Stimulated activated CD8-positive, alpha-beta memory T cell treated with anti-CD3 and anti-CD28 coated beads, Interleukin-7, amount 100 ng/mL, for 48 hours (primary cell): ENCODE measurements around the gene MTOR.
"Not testable (repeated sequence)": the region's sequence is repeated elsewhere in the genome, so short reads cannot be mapped to it uniquely, and the experiment has no call there.

Experiments
- DNase-seq, 2 donors: peaks; one replicate each; pipeline ENCODE4 v3.0.0-alpha.2; 2020; ENCODE audit warnings: low read depth in 1 of 2; ENCODE audit errors: extremely low read depth in 1 of 2

The MTOR gene

GRCh38 chr1:11187000-11187399, 75.4 kb downstream of the MTOR start:
- no peak for DNase-seq

GRCh38 chr1:11184973-11185372, 77.4 kb downstream of the MTOR start:
- DNase-seq: no peak

- no peak for DNase-seq
These were observed 79.5 kb downstream of the MTOR start for GRCh38 chr1:11182884-11183283.

- no peak for DNase-seq
These were observed 82.0 kb downstream of the MTOR start for GRCh38 chr1:11180342-11180744.

- not testable (repeated sequence) for DNase-seq
These were observed 82.6 kb downstream of the MTOR start for GRCh38 chr1:11179749-11180148.

- DNase-seq: no peak
These were observed 83.2 kb downstream of the MTOR start for GRCh38 chr1:11179125-11179524.

GRCh38 chr1:11178021-11179015, 84.0 kb downstream of the MTOR start:
- DNase-seq: no peak

- DNase-seq: no peak
These were observed 86.2 kb downstream of the MTOR start for GRCh38 chr1:11176081-11176706.

GRCh38 chr1:11175461-11175860, 86.9 kb downstream of the MTOR start:
- no peak for DNase-seq

GRCh38 chr1:11174261-11174942, 87.9 kb downstream of the MTOR start:
- DNase-seq: no peak

GRCh38 chr1:11170102-11170501, 92.2 kb downstream of the MTOR start:
- DNase-seq: no peak

- DNase-seq: no peak
These were observed 93.1 kb downstream of the MTOR start for GRCh38 chr1:11169202-11169601.

GRCh38 chr1:11168731-11169130, 93.6 kb downstream of the MTOR start:
- no peak for DNase-seq

GRCh38 chr1:11166744-11167143, 95.6 kb downstream of the MTOR start:
- not testable (repeated sequence) for DNase-seq

- DNase-seq: not testable (repeated sequence)
These were observed 99.6 kb downstream of the MTOR start for GRCh38 chr1:11162752-11163151.

- DNase-seq: no peak
These were observed 103.5 kb downstream of the MTOR start for GRCh38 chr1:11158720-11159321.

- DNase-seq: no peak
These were observed 104.1 kb downstream of the MTOR start for GRCh38 chr1:11158291-11158690.

GRCh38 chr1:11157867-11158266, 104.5 kb downstream of the MTOR start:
- DNase-seq: no peak

- no peak for DNase-seq
These were observed 105.0 kb downstream of the MTOR start for GRCh38 chr1:11157394-11157793.

GRCh38 chr1:11156963-11157362, 105.4 kb downstream of the MTOR start:
- no peak for DNase-seq

- no peak for DNase-seq
These were observed 105.9 kb downstream of the MTOR start for GRCh38 chr1:11156441-11156840.
